Keratinocyte (primary cell): ENCODE data around the gene ALKAL2. TPM values are rescaled to one million over a fixed set of nuclear protein-coding genes. Genes with fewer than 3 reads are reported as not detected.

Source experiments
- DNase-seq: peaks from one replicate; pipeline ENCODE4 v3.0.0-alpha.2; 2011; ENCODE audit warnings: low read depth, missing footprints, low spot score
- FAIRE-seq: peaks from 2 replicates; lab custom pipeline; 2011; peaks lifted over from hg19 to GRCh38; lab: Jason Lieb, UNC
- H2AFZ ChIP-seq: 2 replicates; pipeline ENCODE4 v1.6.0; 2012; ENCODE audit warnings: low read length, control low read depth, inconsistent platforms; ENCODE audit not compliant: control insufficient read depth
- H3K27ac ChIP-seq: 2 replicates; pipeline ENCODE4 v1.5.1; 2011; ENCODE audit warnings: low read length; ENCODE audit not compliant: control insufficient read depth, insufficient read depth
- H3K27me3 ChIP-seq: 3 replicates; pipeline ENCODE4 v1.6.0; 2011; ENCODE audit warnings: low read length; ENCODE audit not compliant: control insufficient read depth, insufficient read depth; ENCODE audit errors: extremely low read depth
- H3K36me3 ChIP-seq, 2 experiments: 2 replicates in 1 of 2; 3 replicates in 1 of 2; pipeline ENCODE4 v1.5.1; 2011; ENCODE audit warnings: low read length in 2 of 2, mild to moderate bottlenecking in 1 of 2; ENCODE audit not compliant: control insufficient read depth in 2 of 2, insufficient read depth in 2 of 2; ENCODE audit errors: extremely low read depth in 1 of 2
- H3K4me1 ChIP-seq: 3 replicates; pipeline ENCODE4 v1.5.1; 2011; ENCODE audit warnings: low read length; ENCODE audit not compliant: control insufficient read depth, insufficient read depth; ENCODE audit errors: extremely low read depth
- H3K4me2 ChIP-seq: 3 replicates; pipeline ENCODE4 v1.6.0; 2011; ENCODE audit warnings: low read depth, low read length; ENCODE audit not compliant: control insufficient read depth, insufficient read depth; ENCODE audit errors: extremely low read depth
- H3K4me3 ChIP-seq, 3 experiments: fragments of 200-600 bp in 1 of 3; sonication (generic) in 1 of 3; 2 replicates in 2 of 3; 3 replicates in 1 of 3; pipeline ENCODE4 v1.5.1; 2011 to 2016; ENCODE audit warnings: low read length in 3 of 3, mild to moderate bottlenecking in 3 of 3, control low read depth in 2 of 3, inconsistent platforms in 1 of 3, low read depth in 1 of 3, mixed read lengths in 1 of 3, mixed run types in 1 of 3, moderate library complexity in 1 of 3; ENCODE audit not compliant: control insufficient read depth in 2 of 3, insufficient read depth in 2 of 3; ENCODE audit errors: extremely low read depth in 1 of 3
- H3K79me2 ChIP-seq: 2 replicates; pipeline ENCODE4 v1.6.0; 2012; ENCODE audit warnings: low read length; ENCODE audit not compliant: control insufficient read depth, insufficient read depth
- H3K9ac ChIP-seq: 3 replicates; pipeline ENCODE4 v1.6.0; 2011; ENCODE audit warnings: low read length; ENCODE audit not compliant: control insufficient read depth, insufficient read depth; ENCODE audit errors: extremely low read depth
- H3K9me1 ChIP-seq: 3 replicates; pipeline ENCODE4 v1.6.0; 2011; ENCODE audit warnings: low read length; ENCODE audit not compliant: control insufficient read depth, insufficient read depth; ENCODE audit errors: extremely low read depth
- H3K9me3 ChIP-seq: 2 replicates; pipeline ENCODE4 v1.5.1; 2012; ENCODE audit warnings: low read depth, low read length; ENCODE audit not compliant: control insufficient read depth
- H4K20me1 ChIP-seq: 3 replicates; pipeline ENCODE4 v1.6.0; 2011; ENCODE audit warnings: low read length; ENCODE audit not compliant: control insufficient read depth, insufficient read depth; ENCODE audit errors: extremely low read depth
- CTCF ChIP-seq, 3 experiments: IDR thresholded peaks in 1 of 3; conservative IDR thresholded peaks in 1 of 3; optimal IDR thresholded peaks in 1 of 3; 2 replicates in 2 of 3; 3 replicates in 1 of 3; pipeline versions ENCODE3 to v1.5.1; 2011; ENCODE audit warnings: low read length in 3 of 3, mild to moderate bottlenecking in 3 of 3, moderate library complexity in 2 of 3, control low read depth in 1 of 3, inconsistent platforms in 1 of 3; ENCODE audit not compliant: insufficient read depth in 2 of 3; ENCODE audit errors: extremely low read depth in 1 of 3
- EZH2 ChIP-seq: IDR thresholded peaks from one replicate; pipeline ENCODE4 v1.6.1; 2012; ENCODE audit warnings: inconsistent platforms, mild to moderate bottlenecking, low read length, moderate library complexity
- dilution Hi-C: fragments of 300-500 bp; cut with MboI; formaldehyde crosslinking; loops from one replicate; pipeline ENCODE4 v1.7.0; 2020; ENCODE audit warnings: low sequenced_read_pairs; ENCODE audit not compliant: extremely low pct_ligation_motif_present
- polyA plus RNA-seq, 5 experiments: library from polyadenylated mRNA; depleted of rRNA in 3 of 5; stranded (reverse) in 3 of 5; stranded (forward) in 1 of 5; unstranded in 1 of 5; fragments of >200 nt; gene quantifications; 1 replicate in 1 of 5; 2 replicates in 3 of 5; 3 replicates in 1 of 5; pipeline versions ENCODE4 v1.2.1 to v1.2.3, GENCODE V29; 2011 to 2012; ENCODE audit warnings: missing spikeins in 2 of 5, low read depth in 1 of 5, low replicate concordance in 1 of 5

ALKAL2 gene
- polyA plus RNA-seq, 1 donor (not counting 4 experiments of a cell fraction or from before 2014, with no cell fraction given), result not detected

GRCh38 chr2:253202-253638 lies 34.7 kb downstream of the ALKAL2 start:
- Histone ChIP-seq H3K9me1 (no peaks in the 10 kb centered on the region), H3K9ac (no peak overlapping the region), H3K36me3 (peaks cover 0 to 2% of the 10 kb centered on the region in 2 experiments), H3K79me2 (no peaks in the 10 kb centered on the region), H3K27me3 (no peaks in the 10 kb centered on the region), H3K4me3 (no peak overlapping the region), H3K4me1 (no peaks in the 10 kb centered on the region), H3K27ac (no peak overlapping the region), H3K9me3 (no peaks in the 10 kb centered on the region), H2AFZ (no peak overlapping the region), H3K4me2 (no peak overlapping the region), H4K20me1 (no peaks in the 10 kb centered on the region)
- FAIRE-seq (no peak), DNase-seq (no peak)
- no peak for TF ChIP-seq CTCF (optimal IDR thresholded peaks at IDR 0.05 in 1 of 3, IDR thresholded peaks at IDR 0.05 in 1 of 3, conservative IDR thresholded peaks at IDR 0.05 in 1 of 3; ENCODE audit: extremely low read depth in 1 of 3, insufficient read depth in 2 of 3, low read length in 3 of 3)
- TF ChIP-seq EZH2, result no peak
- dilution Hi-C loops, result no loop called here

- FAIRE-seq, result no peak
- Histone ChIP-seq H3K9me1 (no peaks in the 10 kb centered on the region), H3K27me3 (no peaks in the 10 kb centered on the region), H3K9ac (no peak overlapping the region), H3K27ac (no peak overlapping the region), H3K4me2 (no peak overlapping the region), H4K20me1 (no peaks in the 10 kb centered on the region), H3K9me3 (no peaks in the 10 kb centered on the region), H3K79me2 (no peaks in the 10 kb centered on the region), H2AFZ (no peak overlapping the region), H3K36me3 (peaks cover 0 to 3% of the 10 kb centered on the region in 2 experiments), H3K4me3 (no peak overlapping the region), H3K4me1 (no peaks in the 10 kb centered on the region)
- TF ChIP-seq CTCF (optimal IDR thresholded peaks at IDR 0.05 in 1 of 3, IDR thresholded peaks at IDR 0.05 in 1 of 3, conservative IDR thresholded peaks at IDR 0.05 in 1 of 3; ENCODE audit: extremely low read depth in 1 of 3, insufficient read depth in 2 of 3, low read length in 3 of 3) (no peak), EZH2 (no peak)
- dilution Hi-C loops, result no loop called here
- no peak for DNase-seq
Measured at GRCh38 chr2:252001-252602, 35.8 kb downstream of the ALKAL2 start.
